SJCRH30 (cell line): ENCODE results near the gene SIK3. TPM values are rescaled to one million over a fixed set of nuclear protein-coding genes. Genes with fewer than 3 reads are reported as not detected.

Experiments
- DNase-seq, 2 experiments: peaks; one replicate each; pipeline ENCODE4 v3.0.0-alpha.2; 2015 to 2020
- H3K27ac ChIP-seq: fragments of 250-450 bp; sonication (Bioruptor Pico); 2 replicates; pipeline ENCODE4 v1.5.1; 2020; ENCODE audit warnings: mild to moderate bottlenecking, moderate library complexity
- H3K27me3 ChIP-seq: fragments of 250-450 bp; sonication (Bioruptor Pico); 2 replicates; pipeline ENCODE4 v1.5.1; 2020; ENCODE audit warnings: mild to moderate bottlenecking, moderate library complexity
- H3K36me3 ChIP-seq: fragments of 250-450 bp; sonication (Bioruptor Pico); 2 replicates; pipeline ENCODE4 v1.5.1; 2020; ENCODE audit warnings: mild to moderate bottlenecking, moderate library complexity
- H3K4me1 ChIP-seq: fragments of 250-450 bp; sonication (Bioruptor Pico); 2 replicates; pipeline ENCODE4 v1.5.1; 2020; ENCODE audit warnings: mild to moderate bottlenecking, moderate library complexity
- H3K4me3 ChIP-seq: fragments of 250-450 bp; sonication (Bioruptor Pico); 2 replicates; pipeline ENCODE4 v1.5.1; 2020; ENCODE audit warnings: mild to moderate bottlenecking, moderate library complexity
- H3K9me3 ChIP-seq: fragments of 250-450 bp; sonication (Bioruptor Pico); replicated peaks from 2 replicates; pipeline ENCODE4 v1.5.1; 2020; ENCODE audit warnings: mild to moderate bottlenecking, moderate library complexity
- total RNA-seq: library from RNA; depleted of rRNA; stranded (reverse); fragments of >200 nt; shearing (Covaris generic); gene quantifications from 2 replicates; pipeline ENCODE4 v1.2.3, GENCODE V29; 2014

SIK3 gene
- total RNA-seq, 1 experiment from 2014 or later, result 10.0 TPM

- peak; percentile 7 to 49 for DNase-seq
- no peaks in the 10 kb centered on the region for H3K36me3 ChIP-seq
- H3K27me3 ChIP-seq, result no peaks in the 10 kb centered on the region
- H3K4me3 ChIP-seq, result no peak overlapping the region
- H3K4me1 ChIP-seq, result no peaks in the 10 kb centered on the region; the same call in 1 of the 2 replicates
- no peak overlapping the region for H3K27ac ChIP-seq
- no peaks in the 10 kb centered on the region for H3K9me3 ChIP-seq
Observed at GRCh38 chr11:116946414-116946813, 151.8 kb downstream of the SIK3 start.

- no peak for DNase-seq
- H3K9me3 ChIP-seq, result no peaks in the 10 kb centered on the region
- H3K27me3 ChIP-seq, result no peaks in the 10 kb centered on the region
Observed at GRCh38 chr11:116939499-116939898, 158.7 kb downstream of the SIK3 start.

GRCh38 chr11:116938471-116939070 lies 159.7 kb downstream of the SIK3 start:
- Histone ChIP-seq H3K9me3 (no peaks in the 10 kb centered on the region), H3K27ac (no peak overlapping the region), H3K4me3 (no peak overlapping the region), H3K4me1 (no peaks in the 10 kb centered on the region), H3K36me3 (no peaks in the 10 kb centered on the region), H3K27me3 (no peaks in the 10 kb centered on the region)
- DNase-seq, result no peak

More at GRCh38 chr11:116939499-116939898, 158.7 kb downstream of the SIK3 start:
- Histone ChIP-seq H3K4me3 (no peak overlapping the region), H3K36me3 (no peaks in the 10 kb centered on the region), H3K4me1 (no peaks in the 10 kb centered on the region), H3K27ac (no peak overlapping the region)

- Histone ChIP-seq H3K4me1 (no peaks in the 10 kb centered on the region), H3K9me3 (no peaks in the 10 kb centered on the region), H3K27ac (no peak overlapping the region), H3K36me3 (no peaks in the 10 kb centered on the region), H3K4me3 (no peak overlapping the region), H3K27me3 (no peaks in the 10 kb centered on the region)
- DNase-seq, result no peak
Observed at GRCh38 chr11:116936754-116937446, 161.3 kb downstream of the SIK3 start.

GRCh38 chr11:116935514-116935913 lies 162.7 kb downstream of the SIK3 start:
- no peak overlapping the region for H3K4me3 ChIP-seq
- DNase-seq, result no peak
- H3K4me1 ChIP-seq, result no peaks in the 10 kb centered on the region
- no peak overlapping the region for H3K27ac ChIP-seq
- no peaks in the 10 kb centered on the region for H3K27me3 ChIP-seq
- H3K36me3 ChIP-seq, result no peaks in the 10 kb centered on the region
- H3K9me3 ChIP-seq, result no peaks in the 10 kb centered on the region

- DNase-seq, result no peak
- no peaks in the 10 kb centered on the region for H3K4me1 ChIP-seq
- H3K4me3 ChIP-seq, result no peak overlapping the region
- no peaks in the 10 kb centered on the region for H3K36me3 ChIP-seq
- H3K27ac ChIP-seq, result no peak overlapping the region
- no peaks in the 10 kb centered on the region for H3K9me3 ChIP-seq
- no peaks in the 10 kb centered on the region for H3K27me3 ChIP-seq
Observed at GRCh38 chr11:116935089-116935488, 163.1 kb downstream of the SIK3 start.

GRCh38 chr11:116933961-116934360 lies 164.3 kb downstream of the SIK3 start:
- no peaks in the 10 kb centered on the region for H3K36me3 ChIP-seq
- no peaks in the 10 kb centered on the region for H3K9me3 ChIP-seq
- H3K4me1 ChIP-seq, result no peaks in the 10 kb centered on the region
- no peaks in the 10 kb centered on the region for H3K27me3 ChIP-seq
- no peak overlapping the region for H3K27ac ChIP-seq
- DNase-seq, result no peak
- no peak overlapping the region for H3K4me3 ChIP-seq

GRCh38 chr11:116932181-116932580 lies 166.0 kb downstream of the SIK3 start:
- Histone ChIP-seq H3K36me3 (no peaks in the 10 kb centered on the region), H3K4me1 (no peaks in the 10 kb centered on the region), H3K27me3 (no peaks in the 10 kb centered on the region), H3K27ac (no peak overlapping the region), H3K4me3 (no peak overlapping the region), H3K9me3 (no peaks in the 10 kb centered on the region; the same call in 1 of the 2 replicates)
- no peak for DNase-seq

- peaks cover under 1% of the 10 kb centered on the region; the same call in 1 of the 2 replicates for H3K36me3 ChIP-seq
- no peaks in the 10 kb centered on the region for H3K27me3 ChIP-seq
- H3K4me1 ChIP-seq, result no peaks in the 10 kb centered on the region
- no peaks in the 10 kb centered on the region; the same call in 1 of the 2 replicates for H3K9me3 ChIP-seq
- H3K27ac ChIP-seq, result no peak overlapping the region
- no peak for DNase-seq
- no peak overlapping the region for H3K4me3 ChIP-seq
Observed at GRCh38 chr11:116931206-116931953, 166.8 kb downstream of the SIK3 start.

GRCh38 chr11:116930586-116930985 lies 167.6 kb downstream of the SIK3 start:
- Histone ChIP-seq H3K36me3 (peaks cover 3% of the 10 kb centered on the region; the same call in 1 of the 2 replicates), H3K9me3 (no peaks in the 10 kb centered on the region; the same call in 1 of the 2 replicates), H3K27ac (no peak overlapping the region), H3K4me1 (no peaks in the 10 kb centered on the region), H3K4me3 (no peak overlapping the region), H3K27me3 (no peaks in the 10 kb centered on the region)
- no peak for DNase-seq

GRCh38 chr11:116930177-116930576 lies 168.1 kb downstream of the SIK3 start:
- Histone ChIP-seq H3K27ac (no peak overlapping the region), H3K4me3 (no peak overlapping the region), H3K27me3 (no peaks in the 10 kb centered on the region), H3K36me3 (peaks cover 3% of the 10 kb centered on the region; the same call in 1 of the 2 replicates), H3K9me3 (no peaks in the 10 kb centered on the region; the same call in 1 of the 2 replicates), H3K4me1 (no peaks in the 10 kb centered on the region)
- DNase-seq, result no peak

- Histone ChIP-seq H3K27me3 (no peaks in the 10 kb centered on the region), H3K36me3 (peaks cover 3% of the 10 kb centered on the region; the same call in 1 of the 2 replicates), H3K4me1 (no peaks in the 10 kb centered on the region), H3K27ac (no peak overlapping the region), H3K4me3 (no peak overlapping the region), H3K9me3 (no peaks in the 10 kb centered on the region; the same call in 1 of the 2 replicates)
- DNase-seq, result no peak
Observed at GRCh38 chr11:116929414-116930090, 168.7 kb downstream of the SIK3 start.

- Histone ChIP-seq H3K4me3 (no peak overlapping the region), H3K27ac (no peak overlapping the region), H3K36me3 (peaks cover 3% of the 10 kb centered on the region; the same call in 1 of the 2 replicates), H3K27me3 (no peaks in the 10 kb centered on the region), H3K4me1 (no peaks in the 10 kb centered on the region), H3K9me3 (no peaks in the 10 kb centered on the region; the same call in 1 of the 2 replicates)
- DNase-seq, result no peak
Observed at GRCh38 chr11:116928845-116929244, 169.4 kb downstream of the SIK3 start.

GRCh38 chr11:116928102-116928777 lies 170.0 kb downstream of the SIK3 start:
- H3K36me3 ChIP-seq, result peaks cover 3% of the 10 kb centered on the region; the same call in 1 of the 2 replicates
- no peaks in the 10 kb centered on the region; the same call in 1 of the 2 replicates for H3K9me3 ChIP-seq
- no peak overlapping the region for H3K4me3 ChIP-seq
- no peak overlapping the region for H3K27ac ChIP-seq
- DNase-seq, result no peak
- no peaks in the 10 kb centered on the region for H3K27me3 ChIP-seq
- H3K4me1 ChIP-seq, result no peaks in the 10 kb centered on the region
